ENCODE measurements around the gene COMMD1.
"Not testable (repeated sequence)": the region's sequence is repeated elsewhere in the genome, so short reads cannot be mapped to it uniquely, and the experiment has no call there.

The COMMD1 gene

DNA sequence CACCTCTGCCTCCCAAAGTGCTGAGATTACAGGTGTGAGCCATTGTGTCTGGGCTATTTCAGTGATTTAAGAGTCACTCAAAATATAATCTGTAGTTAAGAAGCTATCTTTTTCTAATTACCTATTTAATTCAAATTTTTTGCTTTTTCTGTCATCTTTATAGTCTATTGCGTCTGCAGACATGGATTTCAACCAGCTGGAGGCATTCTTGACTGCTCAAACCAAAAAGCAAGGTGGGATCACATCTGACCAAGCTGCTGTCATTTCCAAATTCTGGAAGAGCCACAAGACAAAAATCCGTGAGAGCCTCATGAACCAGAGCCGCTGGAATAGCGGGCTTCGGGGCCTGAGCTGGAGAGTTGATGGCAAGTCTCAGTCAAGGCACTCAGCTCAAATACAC lies 95.1 kb downstream of the COMMD1 start:
- H3K9me2 ChIP-seq (replicated peaks; ENCODE audit: control insufficient read depth, low read length): no peaks in the 10 kb centered on the region

DNA sequence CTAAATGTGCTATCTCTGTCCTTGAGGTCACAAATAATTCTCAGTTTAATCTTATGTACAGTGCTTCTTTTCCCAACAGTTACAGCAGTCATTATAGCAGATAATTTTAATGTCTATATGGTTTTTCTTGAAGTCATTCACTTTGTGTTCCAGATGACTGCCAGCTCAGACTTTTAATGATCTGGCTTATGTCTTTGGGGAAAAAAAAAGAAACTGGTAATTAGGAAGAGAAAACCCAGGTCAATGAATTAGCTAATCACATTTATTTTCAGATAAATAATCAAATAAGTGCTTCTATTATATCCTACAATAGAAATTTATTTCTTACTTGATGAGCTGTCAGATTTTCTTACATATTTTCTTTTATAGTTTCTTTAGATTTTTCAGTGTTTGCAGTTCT lies 96.0 kb downstream of the COMMD1 start:
- no peaks in the 10 kb centered on the region for H3K4me1 ChIP-seq (ENCODE audit: control insufficient read depth, low read length)
- H3F3A ChIP-seq (ENCODE audit: control insufficient read depth, insufficient read depth): no peaks in the 10 kb centered on the region
- TF ChIP-seq, protein P1, sequence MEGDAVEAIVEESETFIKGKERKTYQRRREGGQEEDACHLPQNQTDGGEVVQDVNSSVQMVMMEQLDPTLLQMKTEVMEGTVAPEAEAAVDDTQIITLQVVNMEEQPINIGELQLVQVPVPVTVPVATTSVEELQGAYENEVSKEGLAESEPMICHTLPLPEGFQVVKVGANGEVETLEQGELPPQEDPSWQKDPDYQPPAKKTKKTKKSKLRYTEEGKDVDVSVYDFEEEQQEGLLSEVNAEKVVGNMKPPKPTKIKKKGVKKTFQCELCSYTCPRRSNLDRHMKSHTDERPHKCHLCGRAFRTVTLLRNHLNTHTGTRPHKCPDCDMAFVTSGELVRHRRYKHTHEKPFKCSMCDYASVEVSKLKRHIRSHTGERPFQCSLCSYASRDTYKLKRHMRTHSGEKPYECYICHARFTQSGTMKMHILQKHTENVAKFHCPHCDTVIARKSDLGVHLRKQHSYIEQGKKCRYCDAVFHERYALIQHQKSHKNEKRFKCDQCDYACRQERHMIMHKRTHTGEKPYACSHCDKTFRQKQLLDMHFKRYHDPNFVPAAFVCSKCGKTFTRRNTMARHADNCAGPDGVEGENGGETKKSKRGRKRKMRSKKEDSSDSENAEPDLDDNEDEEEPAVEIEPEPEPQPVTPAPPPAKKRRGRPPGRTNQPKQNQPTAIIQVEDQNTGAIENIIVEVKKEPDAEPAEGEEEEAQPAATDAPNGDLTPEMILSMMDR (IDR thresholded peaks at IDR 0.05; ENCODE audit: low read depth, low read length, poor library complexity, severe bottlenecking): no peak
- TF ChIP-seq EZH2phosphoT487 (IDR thresholded peaks at IDR 0.05; ENCODE audit: borderline replicate concordance, low read length): no peak
- no peak overlapping the region for H3K27ac ChIP-seq (ENCODE audit: low read depth, low read length)
- H3K36me3 ChIP-seq (ENCODE audit: control insufficient read depth, low read length): peaks cover 5% of the 10 kb centered on the region; the same call in 1 of the 2 replicates
- no peaks in the 10 kb centered on the region for H3K9me2 ChIP-seq (replicated peaks; ENCODE audit: control insufficient read depth, low read length)
- H3K79me2 ChIP-seq (ENCODE audit: control insufficient read depth, low read length): no peaks in the 10 kb centered on the region
- no peak overlapping the region for H3K4me2 ChIP-seq (ENCODE audit: low read length)
- H4K20me1 ChIP-seq (ENCODE audit: control insufficient read depth, insufficient read depth, low read depth, low read length): no peaks in the 10 kb centered on the region
- H3K9me3 ChIP-seq (ENCODE audit: control insufficient read depth, insufficient read depth, low read length): no peaks in the 10 kb centered on the region
- no peak overlapping the region for H3K4me3 ChIP-seq (ENCODE audit: low read length)
- no peaks in the 10 kb centered on the region for H3K27me3 ChIP-seq (ENCODE audit: control insufficient read depth, low read length)

More for the DNA sequence above, 95.1 kb downstream of the COMMD1 start:
- Histone ChIP-seq H3K9me3 (ENCODE audit: control insufficient read depth, insufficient read depth, low read length) (no peaks in the 10 kb centered on the region), H4K20me1 (ENCODE audit: control insufficient read depth, insufficient read depth, low read depth, low read length) (no peaks in the 10 kb centered on the region), H3K27ac (ENCODE audit: low read depth, low read length) (no peak overlapping the region), H3K27me3 (ENCODE audit: control insufficient read depth, low read length) (no peaks in the 10 kb centered on the region), H3K79me2 (ENCODE audit: control insufficient read depth, low read length) (no peaks in the 10 kb centered on the region), H3K4me1 (ENCODE audit: control insufficient read depth, low read length) (no peaks in the 10 kb centered on the region), H3K4me3 (ENCODE audit: low read length) (no peak overlapping the region), H3K4me2 (ENCODE audit: low read length) (no peak overlapping the region), H3F3A (ENCODE audit: control insufficient read depth, insufficient read depth) (no peaks in the 10 kb centered on the region), H3K36me3 (ENCODE audit: control insufficient read depth, low read length) (peaks cover 5% of the 10 kb centered on the region; the same call in 1 of the 2 replicates)
- TF ChIP-seq, protein P1 (IDR thresholded peaks at IDR 0.05; ENCODE audit: low read depth, low read length, poor library complexity, severe bottlenecking): no peak
- TF ChIP-seq EZH2phosphoT487 (IDR thresholded peaks at IDR 0.05; ENCODE audit: borderline replicate concordance, low read length): no peak

DNA sequence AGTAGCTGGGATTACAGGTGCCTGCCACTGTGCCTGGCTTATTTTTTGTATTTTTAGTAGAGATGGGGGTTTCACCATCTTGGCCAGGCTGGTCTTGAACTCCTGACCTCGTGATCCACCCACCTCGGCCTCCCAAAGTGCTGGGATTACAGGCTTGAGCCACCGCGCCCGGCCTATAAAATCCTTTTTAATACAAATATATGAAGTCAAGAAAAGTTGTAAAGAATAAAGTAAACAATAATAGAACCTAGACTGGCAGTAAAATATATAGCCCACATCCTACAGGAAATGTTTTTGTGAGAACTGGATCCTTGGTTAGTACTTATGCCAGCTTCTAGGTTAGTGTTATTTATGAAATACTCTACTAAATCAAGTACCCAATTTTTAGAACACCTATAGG lies 99.0 kb downstream of the COMMD1 start:
- H3K4me1 ChIP-seq (ENCODE audit: control insufficient read depth, low read length); H3K9me3 ChIP-seq (ENCODE audit: control insufficient read depth, insufficient read depth, low read length): not testable (repeated sequence)

DNA sequence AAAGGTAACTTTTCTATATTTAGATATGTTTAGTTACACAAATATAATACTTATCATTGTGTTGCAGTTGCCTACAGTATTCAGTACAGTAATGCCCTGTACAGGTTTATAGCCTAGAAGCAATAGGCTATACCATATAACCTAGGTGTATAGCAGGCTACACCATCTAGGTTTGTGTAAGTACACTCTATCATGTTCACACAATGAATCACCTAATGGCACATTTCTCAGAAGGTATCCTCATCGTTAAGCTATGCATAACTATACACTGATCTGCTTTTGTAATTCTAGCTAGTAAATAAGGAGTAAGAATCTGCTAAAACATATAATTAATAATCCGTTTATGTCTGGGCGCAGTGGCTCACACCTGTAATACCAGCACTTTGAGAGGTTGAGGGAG lies 102.1 kb downstream of the COMMD1 start:
- Histone ChIP-seq H3K27me3 (ENCODE audit: control insufficient read depth, low read length) (no peaks in the 10 kb centered on the region), H3F3A (ENCODE audit: control insufficient read depth, insufficient read depth) (no peaks in the 10 kb centered on the region), H3K79me2 (ENCODE audit: control insufficient read depth, low read length) (no peaks in the 10 kb centered on the region), H3K36me3 (ENCODE audit: control insufficient read depth, low read length) (no peaks in the 10 kb centered on the region), H4K20me1 (ENCODE audit: control insufficient read depth, insufficient read depth, low read depth, low read length) (no peaks in the 10 kb centered on the region), H3K9me3 (ENCODE audit: control insufficient read depth, insufficient read depth, low read length) (no peaks in the 10 kb centered on the region), H3K4me1 (ENCODE audit: control insufficient read depth, low read length) (peaks cover 3% of the 10 kb centered on the region; the same call in 1 of the 2 replicates), H3K4me2 (ENCODE audit: low read length) (no peak overlapping the region), H3K27ac (ENCODE audit: low read depth, low read length) (no peak overlapping the region), H3K4me3 (ENCODE audit: low read length) (no peak overlapping the region), H3K9me2 (replicated peaks; ENCODE audit: control insufficient read depth, low read length) (no peaks in the 10 kb centered on the region)
- no peak for TF ChIP-seq EZH2phosphoT487 (IDR thresholded peaks at IDR 0.05; ENCODE audit: borderline replicate concordance, low read length)
- TF ChIP-seq, protein P1 (IDR thresholded peaks at IDR 0.05; ENCODE audit: low read depth, low read length, poor library complexity, severe bottlenecking): no peak

More for the DNA sequence above, 99.0 kb downstream of the COMMD1 start:
- not testable (repeated sequence) for H3K9me2 ChIP-seq (replicated peaks; ENCODE audit: control insufficient read depth, low read length); H3K4me2 ChIP-seq (ENCODE audit: low read length); H3K36me3 ChIP-seq (ENCODE audit: control insufficient read depth, low read length); H3F3A ChIP-seq (ENCODE audit: control insufficient read depth, insufficient read depth); H3K27ac ChIP-seq (ENCODE audit: low read depth, low read length); H3K79me2 ChIP-seq (ENCODE audit: control insufficient read depth, low read length); H3K27me3 ChIP-seq (ENCODE audit: control insufficient read depth, low read length); H3K4me3 ChIP-seq (ENCODE audit: low read length); H4K20me1 ChIP-seq (ENCODE audit: control insufficient read depth, insufficient read depth, low read depth, low read length)

Measured in DOHH2 (cell line).